C1 segment of cervical spinal cord (tissue), 14 donors: Measurements from ENCODE around the gene CETP.
"Not testable (repeated sequence)": the region's sequence is repeated elsewhere in the genome, so short reads cannot be mapped to it uniquely, and the experiment has no call there.

Experiments used
- DNase-seq, 14 donors: peaks; one replicate each; lab custom pipeline; 2025; lab: John Stamatoyannopoulos, UW

The CETP gene

DNA sequence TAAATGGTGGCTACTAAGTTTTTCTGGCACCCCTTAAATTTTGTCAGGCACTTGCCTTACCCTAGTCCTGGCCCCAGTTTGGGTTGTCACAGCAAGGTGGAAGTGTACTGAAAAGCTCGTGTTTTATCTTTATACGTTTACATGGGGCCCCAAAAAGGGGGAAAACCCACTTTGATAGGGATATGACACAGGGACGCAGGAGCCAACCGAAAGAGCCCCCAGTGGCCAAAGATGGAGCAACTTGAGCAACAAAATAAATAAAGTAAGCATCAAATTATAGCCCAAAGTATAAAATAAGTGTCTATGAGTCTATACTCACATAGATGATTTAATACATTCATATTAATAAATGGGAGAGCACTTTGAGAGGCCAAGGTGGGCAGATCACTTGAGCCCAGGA is 5.0 kb upstream of the CETP start:
- no peak for DNase-seq

DNA sequence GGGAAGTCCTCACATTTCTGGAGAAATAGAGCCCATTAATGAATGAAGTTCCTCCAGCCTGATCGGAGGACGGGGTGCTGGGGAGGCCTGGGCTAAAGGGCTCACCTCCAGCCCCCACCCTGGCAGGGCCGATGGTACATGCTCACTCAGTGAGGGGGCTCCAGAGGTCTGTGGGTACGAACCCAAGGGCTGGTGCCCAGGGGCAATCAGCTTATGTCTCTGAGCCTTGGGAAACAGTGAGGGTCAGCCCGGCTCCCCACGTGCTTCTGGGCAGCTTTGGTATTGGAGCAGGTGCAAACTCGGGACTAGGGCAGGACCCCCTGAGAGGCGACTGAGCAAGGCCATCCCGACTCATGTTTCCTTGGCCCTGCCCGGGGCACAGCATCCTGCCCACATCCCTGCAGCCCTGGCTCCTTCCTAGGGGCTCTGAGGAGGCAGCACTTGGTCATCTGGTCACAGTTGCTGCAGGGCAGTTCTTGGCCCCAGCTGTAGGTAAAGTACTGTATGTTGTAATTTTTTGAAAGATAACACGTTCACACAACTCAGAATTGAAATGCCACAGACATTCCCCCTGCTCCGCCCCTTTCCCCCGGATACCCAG is 969 bp upstream of the CETP start:
- no peak for DNase-seq

GRCh38 chr16:56961386-56961785 is 364 bp upstream of the CETP start:
- no peak for DNase-seq

- peak in 10 of 14 donors; percentile 9 to 76 (median 28) for DNase-seq
Measured at GRCh38 chr16:56964243-56965148, 2.7 kb downstream of the CETP start.

- DNase-seq, result peak in 8 of 14 donors; percentile 7 to 43 (median 30)
Measured at GRCh38 chr16:56965149-56966092, 3.7 kb downstream of the CETP start.

DNA sequence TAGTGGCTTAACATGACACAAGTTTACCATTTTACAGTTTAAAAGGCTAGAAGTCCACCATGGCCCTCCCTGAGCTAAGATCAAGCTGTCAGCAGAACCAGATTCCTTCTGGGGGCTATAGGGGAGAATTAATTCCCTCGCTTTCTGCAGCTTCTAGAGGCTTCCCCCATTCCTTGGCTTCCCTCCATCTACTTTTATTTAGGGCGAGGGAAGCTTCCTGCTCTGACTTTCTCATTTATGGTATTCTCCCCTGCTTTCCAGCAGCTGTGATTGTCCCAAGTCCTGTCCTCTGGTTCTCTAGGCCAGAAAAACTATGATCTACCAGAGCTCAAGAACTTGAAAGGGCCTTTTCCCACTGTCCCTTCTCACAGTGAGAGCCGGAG is 4.3 kb downstream of the CETP start:
- no peak for DNase-seq

- DNase-seq, result no peak
Measured at GRCh38 chr16:56967733-56968132, 6.0 kb downstream of the CETP start.

DNA sequence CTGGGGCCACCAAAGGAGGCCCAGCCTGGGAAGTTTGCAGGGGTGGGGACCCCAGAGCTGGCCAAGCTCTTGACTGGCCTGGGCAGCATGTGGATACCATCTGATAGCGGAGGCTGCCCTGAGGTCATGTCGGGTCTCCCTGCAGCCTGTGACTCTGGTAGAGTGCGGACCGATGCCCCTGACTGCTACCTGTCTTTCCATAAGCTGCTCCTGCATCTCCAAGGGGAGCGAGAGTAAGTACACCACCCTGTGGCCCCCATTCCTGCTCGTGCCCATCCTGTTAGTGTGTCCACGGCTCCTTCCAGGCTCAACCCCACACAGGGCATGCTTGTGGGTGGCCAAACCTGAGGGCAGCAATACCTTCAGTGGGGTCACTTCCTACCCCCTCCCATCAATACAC is 8.0 kb downstream of the CETP start:
- DNase-seq, result no peak

DNA sequence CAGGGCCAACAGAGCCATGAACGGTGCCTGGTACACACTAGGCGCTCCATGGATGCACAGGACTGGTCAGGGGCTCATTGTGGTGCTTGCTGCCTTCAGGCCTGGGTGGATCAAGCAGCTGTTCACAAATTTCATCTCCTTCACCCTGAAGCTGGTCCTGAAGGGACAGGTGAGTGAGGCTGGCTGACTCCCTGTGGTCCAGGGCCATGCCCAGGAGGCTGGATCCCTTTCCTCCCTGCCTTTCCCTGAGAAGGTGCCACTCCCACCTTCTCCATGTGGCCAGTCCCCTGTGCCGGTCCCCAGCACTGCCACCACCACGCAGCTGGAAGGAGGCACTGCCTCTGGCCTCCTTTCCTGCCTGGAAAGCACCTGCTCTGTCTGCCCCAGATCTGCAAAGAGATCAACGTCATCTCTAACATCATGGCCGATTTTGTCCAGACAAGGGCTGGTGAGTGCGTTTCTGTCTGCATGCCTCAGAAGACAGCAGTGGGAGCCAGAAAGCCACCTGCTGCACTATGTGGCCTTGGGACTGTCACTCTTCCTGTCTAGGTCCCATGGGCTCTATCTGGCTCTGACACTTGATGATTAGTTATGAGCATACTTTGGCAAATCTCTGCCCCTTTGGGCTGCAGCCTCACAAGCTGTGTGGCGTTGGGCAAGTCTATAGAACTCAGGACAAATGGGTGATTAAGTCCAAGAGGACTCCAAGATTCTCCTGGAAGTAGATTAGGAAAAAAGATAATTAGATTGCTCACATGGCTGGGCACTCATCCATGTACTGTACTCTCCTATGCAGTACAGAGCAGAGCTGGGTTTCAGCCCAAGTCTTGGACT is 9.4 kb downstream of the CETP start:
- no peak for DNase-seq

DNA sequence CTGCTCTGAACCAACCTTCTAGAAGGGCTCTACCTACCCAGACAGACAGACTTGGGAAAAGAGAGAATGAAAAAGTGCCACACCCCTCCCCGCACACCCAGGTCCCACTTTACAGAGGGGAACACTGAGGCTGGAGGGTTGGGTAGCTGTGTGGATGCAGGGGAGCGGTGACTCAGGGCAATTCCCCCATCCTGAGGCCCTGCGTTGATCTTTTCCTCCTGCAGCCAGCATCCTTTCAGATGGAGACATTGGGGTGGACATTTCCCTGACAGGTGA is 10.0 kb downstream of the CETP start:
- no peak for DNase-seq

GRCh38 chr16:56972403-56973293 is 10.9 kb downstream of the CETP start:
- no peak for DNase-seq

GRCh38 chr16:56973294-56973689 is 11.5 kb downstream of the CETP start:
- DNase-seq, result no peak

- not testable (repeated sequence) for DNase-seq
Measured at GRCh38 chr16:56973899-56974298, 12.1 kb downstream of the CETP start.

- no peak for DNase-seq
Measured at GRCh38 chr16:56974549-56975300, 13.0 kb downstream of the CETP start.

DNA sequence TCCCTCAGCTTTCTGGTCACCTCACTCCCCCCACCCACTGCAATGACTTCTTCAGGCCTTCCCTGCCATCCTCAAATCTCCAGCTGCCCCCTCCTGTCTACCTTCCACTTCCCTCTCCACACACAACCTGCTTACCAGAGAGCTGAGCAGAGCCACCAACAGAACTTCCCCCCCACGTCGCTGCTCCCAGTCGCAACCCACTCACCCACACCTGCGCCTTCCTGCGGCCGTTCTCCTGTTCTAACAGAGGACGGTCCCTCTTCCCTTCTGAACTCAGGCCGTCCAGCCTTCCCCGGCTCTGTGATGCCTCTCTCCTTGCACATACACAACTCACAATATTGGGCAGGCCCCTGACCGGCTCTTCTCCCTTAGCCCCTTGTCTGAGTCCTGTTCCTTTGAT is 14.0 kb downstream of the CETP start:
- DNase-seq, result no peak

DNA sequence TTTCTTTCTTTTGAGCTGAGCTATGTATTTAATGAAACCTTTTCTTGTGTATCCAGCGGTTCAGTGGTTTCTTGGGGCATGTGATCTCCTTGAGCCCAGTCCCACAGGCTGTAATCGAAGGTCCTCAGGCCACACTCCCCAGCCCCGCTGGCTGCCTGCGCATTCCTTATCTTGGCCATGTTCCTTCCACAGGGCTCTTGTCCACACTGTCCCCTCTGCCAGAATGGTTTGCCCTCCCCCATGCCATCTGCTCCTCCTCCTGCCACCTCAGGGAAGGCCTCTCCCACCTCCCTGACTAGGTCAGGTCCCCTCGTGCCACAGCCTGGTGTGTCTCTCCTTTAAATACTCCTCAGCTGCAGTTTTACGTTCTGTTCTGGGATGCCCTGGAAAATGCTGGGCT is 15.5 kb downstream of the CETP start:
- DNase-seq, result no peak

DNA sequence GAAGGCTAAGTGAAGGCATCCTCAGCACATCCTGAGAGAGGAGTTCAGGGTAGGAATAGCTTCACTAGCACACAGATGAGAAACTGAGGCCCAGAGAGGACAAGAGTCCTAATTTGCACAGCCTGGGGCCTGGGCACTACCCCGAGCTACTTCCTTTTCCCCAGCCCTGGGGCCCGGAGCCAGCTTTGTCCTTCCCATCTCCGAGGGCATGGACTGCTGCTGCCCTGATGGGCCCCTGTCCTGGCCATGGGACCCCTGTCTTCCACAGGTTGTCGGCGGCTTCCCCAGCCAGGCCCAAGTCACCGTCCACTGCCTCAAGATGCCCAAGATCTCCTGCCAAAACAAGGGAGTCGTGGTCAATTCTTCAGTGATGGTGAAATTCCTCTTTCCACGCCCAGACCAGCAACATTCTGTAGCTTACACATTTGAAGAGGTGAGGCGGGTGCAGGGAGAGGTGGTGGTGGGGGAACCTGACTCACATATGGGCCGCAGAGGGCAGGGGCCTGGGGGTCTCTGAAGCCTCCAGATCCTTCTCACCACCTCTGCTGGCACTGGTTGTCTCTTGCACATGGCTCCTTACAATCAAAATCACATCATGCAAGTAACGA is 16.2 kb downstream of the CETP start:
- no peak for DNase-seq

- no peak for DNase-seq
Measured at GRCh38 chr16:56980201-56980535, 18.4 kb downstream of the CETP start.
